ENCODE data around the gene CCDC69. TPM values are rescaled to one million over a fixed set of nuclear protein-coding genes. Genes with fewer than 3 reads are reported as not detected.

Gene CCDC69
- total and polyA plus RNA-seq, 9 donors: 22.6 to 158 (median 37.3) TPM

DNA sequence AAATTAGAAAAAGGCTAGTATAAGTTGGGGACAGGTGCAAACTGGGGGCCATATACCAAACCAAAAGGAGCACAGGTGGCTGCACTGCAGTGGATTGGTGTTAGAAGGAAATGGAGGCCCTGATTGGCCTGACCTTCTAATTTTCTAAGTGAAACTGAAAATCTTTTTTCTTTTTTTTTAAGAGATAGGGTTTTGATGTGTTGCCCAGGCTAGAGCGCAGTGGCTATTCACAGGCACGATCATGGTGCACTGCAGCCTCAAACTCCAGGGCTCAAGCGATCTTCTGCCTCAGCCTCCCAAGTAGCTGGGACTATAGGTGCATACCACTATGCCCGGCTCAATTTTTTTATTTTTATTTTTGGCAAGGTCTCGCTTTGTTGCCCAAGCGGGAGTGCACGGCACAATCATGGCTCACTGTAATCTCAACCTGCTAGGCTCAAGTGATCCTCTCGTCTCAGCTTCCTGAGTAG, 9.8 kb upstream of the CCDC69 start:
- H3K4me3 ChIP-seq: no peak overlapping the region
- peaks cover 12% of the 10 kb centered on the region for H3K4me1 ChIP-seq (ENCODE audit: insufficient read depth)
- H3K9me3 ChIP-seq: no peaks in the 10 kb centered on the region
- H3K27ac ChIP-seq: no peak overlapping the region
- no peaks in the 10 kb centered on the region for H3K36me3 ChIP-seq
- WGBS, 3 donors: 60 to 73% (median 63%) methylated on average over 8 of the region's 8 CpGs
- intact Hi-C loops (cut with DNase I): loop anchor here in 1 of 4 donors (10.0 kb wide), 2 partner anchors 59 to 109 kb away; no protein-coding TSS in a partner anchor
- no peaks in the 10 kb centered on the region for H3K27me3 ChIP-seq
- no peak for TF ChIP-seq EP300 (IDR thresholded peaks at IDR 0.05)
- TF ChIP-seq, protein P1, sequence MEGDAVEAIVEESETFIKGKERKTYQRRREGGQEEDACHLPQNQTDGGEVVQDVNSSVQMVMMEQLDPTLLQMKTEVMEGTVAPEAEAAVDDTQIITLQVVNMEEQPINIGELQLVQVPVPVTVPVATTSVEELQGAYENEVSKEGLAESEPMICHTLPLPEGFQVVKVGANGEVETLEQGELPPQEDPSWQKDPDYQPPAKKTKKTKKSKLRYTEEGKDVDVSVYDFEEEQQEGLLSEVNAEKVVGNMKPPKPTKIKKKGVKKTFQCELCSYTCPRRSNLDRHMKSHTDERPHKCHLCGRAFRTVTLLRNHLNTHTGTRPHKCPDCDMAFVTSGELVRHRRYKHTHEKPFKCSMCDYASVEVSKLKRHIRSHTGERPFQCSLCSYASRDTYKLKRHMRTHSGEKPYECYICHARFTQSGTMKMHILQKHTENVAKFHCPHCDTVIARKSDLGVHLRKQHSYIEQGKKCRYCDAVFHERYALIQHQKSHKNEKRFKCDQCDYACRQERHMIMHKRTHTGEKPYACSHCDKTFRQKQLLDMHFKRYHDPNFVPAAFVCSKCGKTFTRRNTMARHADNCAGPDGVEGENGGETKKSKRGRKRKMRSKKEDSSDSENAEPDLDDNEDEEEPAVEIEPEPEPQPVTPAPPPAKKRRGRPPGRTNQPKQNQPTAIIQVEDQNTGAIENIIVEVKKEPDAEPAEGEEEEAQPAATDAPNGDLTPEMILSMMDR (IDR thresholded peaks at IDR 0.05): no peak
- TF ChIP-seq POLR2A (IDR thresholded peaks at IDR 0.05): no peak
- no peak for DNase-seq

DNA sequence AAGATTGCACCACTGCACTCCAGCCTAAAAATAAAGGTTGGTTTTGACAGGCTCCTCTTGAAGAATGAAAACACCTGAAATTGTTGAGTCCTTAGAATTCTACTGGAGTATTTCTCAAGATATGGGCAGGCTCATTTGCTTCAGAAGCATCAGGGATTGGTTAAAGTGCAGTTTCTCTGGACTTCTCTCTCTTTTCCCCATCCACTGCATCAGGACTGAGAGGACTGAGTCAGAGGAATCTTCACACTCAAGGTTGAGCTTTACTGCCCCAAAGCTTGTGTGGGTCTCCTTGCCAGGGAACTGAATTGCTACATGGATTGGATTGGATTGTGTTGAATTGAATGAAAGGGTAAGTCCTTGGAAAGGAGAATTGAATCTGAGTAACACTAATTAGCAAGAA, 7.5 kb upstream of the CCDC69 start:
- no peaks in the 10 kb centered on the region for H3K27me3 ChIP-seq
- H3K4me1 ChIP-seq (ENCODE audit: insufficient read depth): peaks cover 9% of the 10 kb centered on the region
- H3K4me3 ChIP-seq: no peak overlapping the region
- H3K27ac ChIP-seq: no peak overlapping the region
- no peak for DNase-seq
- no peaks in the 10 kb centered on the region for H3K36me3 ChIP-seq
- no peaks in the 10 kb centered on the region for H3K9me3 ChIP-seq
- intact Hi-C loops (cut with DNase I): loop anchor here in 1 of 4 donors (10.0 kb wide), 2 partner anchors 57 to 107 kb away; no protein-coding TSS in a partner anchor
- TF ChIP-seq, protein P1 (IDR thresholded peaks at IDR 0.05): no peak
- TF ChIP-seq EP300 (IDR thresholded peaks at IDR 0.05): no peak
- TF ChIP-seq POLR2A (IDR thresholded peaks at IDR 0.05): no peak

DNA sequence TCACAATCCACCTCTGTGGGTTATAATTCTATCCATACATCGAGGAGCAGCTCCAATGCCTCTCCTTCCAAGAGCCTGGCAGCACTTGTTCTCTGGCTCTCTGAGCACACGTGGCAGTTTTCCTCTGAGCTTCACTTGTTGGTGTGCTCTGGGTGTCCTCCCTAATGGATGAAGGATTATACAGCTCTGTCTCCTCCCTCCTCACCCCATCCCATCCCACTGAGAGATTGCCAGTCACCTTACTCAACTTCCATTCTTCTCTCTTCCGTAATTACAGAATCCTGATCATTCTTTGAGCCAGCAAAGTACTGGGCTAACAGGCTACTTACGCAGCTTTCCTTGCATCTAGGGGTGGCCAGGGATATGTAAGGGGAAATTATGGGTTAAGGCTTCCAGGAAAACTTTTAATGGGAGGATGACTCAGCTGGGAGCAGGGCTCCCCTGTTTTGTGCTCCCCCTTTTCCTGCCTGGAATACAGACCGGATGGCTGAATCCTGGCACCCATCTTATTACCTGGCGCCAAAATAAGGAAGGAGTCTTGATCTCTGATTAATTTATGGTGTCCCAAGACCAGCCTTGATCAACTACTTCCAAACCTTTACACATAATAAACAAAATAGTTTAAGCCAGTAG, 6.3 kb upstream of the CCDC69 start:
- WGBS, 3 donors: 34 to 67% (median 55%) methylated on average over 6 of the region's 6 CpGs
- no peaks in the 10 kb centered on the region for H3K9me3 ChIP-seq
- intact Hi-C loops (cut with DNase I): loop anchor here in 1 of 4 donors (10.0 kb wide), 2 partner anchors 55 to 105 kb away; no protein-coding TSS in a partner anchor
- no peaks in the 10 kb centered on the region for H3K27me3 ChIP-seq
- no peaks in the 10 kb centered on the region for H3K36me3 ChIP-seq
- no peak overlapping the region for H3K27ac ChIP-seq
- TF ChIP-seq, protein P1 (IDR thresholded peaks at IDR 0.05): no peak
- TF ChIP-seq EP300 (IDR thresholded peaks at IDR 0.05) (no peak), POLR2A (IDR thresholded peaks at IDR 0.05) (no peak)
- H3K4me1 ChIP-seq (ENCODE audit: insufficient read depth): peaks cover 8% of the 10 kb centered on the region
- H3K4me3 ChIP-seq: no peak overlapping the region
- no peak for DNase-seq

- no peaks in the 10 kb centered on the region for H3K36me3 ChIP-seq
- TF ChIP-seq, protein P1 (IDR thresholded peaks at IDR 0.05): no peak
- TF ChIP-seq POLR2A (IDR thresholded peaks at IDR 0.05) (no peak), EP300 (IDR thresholded peaks at IDR 0.05) (no peak)
- WGBS, 3 donors: 69 to 87% (median 77%) methylated on average over 2 of the region's 2 CpGs
These were observed 5.1 kb upstream of the CCDC69 start for GRCh38 chr5:151228986-151229385.

More at GRCh38 chr5:151228986-151229385, 5.1 kb upstream of the CCDC69 start:
- Histone ChIP-seq H3K4me3 (no peak overlapping the region), H3K27me3 (no peaks in the 10 kb centered on the region), H3K27ac (no peak overlapping the region), H3K4me1 (ENCODE audit: insufficient read depth) (peaks cover 4% of the 10 kb centered on the region), H3K9me3 (no peaks in the 10 kb centered on the region)
- intact Hi-C loops (cut with DNase I): loop anchor here in 1 of 4 donors (10.0 kb wide), 1 partner anchor 104 kb away; no protein-coding TSS in a partner anchor
- no peak for DNase-seq
